ENCODE data around the gene HPDL. TPM values are rescaled to one million over a fixed set of nuclear protein-coding genes. Genes with fewer than 3 reads are reported as not detected.

Gene HPDL
- total RNA-seq, 1 experiment from 2014 or later = 0.18 TPM

DNA sequence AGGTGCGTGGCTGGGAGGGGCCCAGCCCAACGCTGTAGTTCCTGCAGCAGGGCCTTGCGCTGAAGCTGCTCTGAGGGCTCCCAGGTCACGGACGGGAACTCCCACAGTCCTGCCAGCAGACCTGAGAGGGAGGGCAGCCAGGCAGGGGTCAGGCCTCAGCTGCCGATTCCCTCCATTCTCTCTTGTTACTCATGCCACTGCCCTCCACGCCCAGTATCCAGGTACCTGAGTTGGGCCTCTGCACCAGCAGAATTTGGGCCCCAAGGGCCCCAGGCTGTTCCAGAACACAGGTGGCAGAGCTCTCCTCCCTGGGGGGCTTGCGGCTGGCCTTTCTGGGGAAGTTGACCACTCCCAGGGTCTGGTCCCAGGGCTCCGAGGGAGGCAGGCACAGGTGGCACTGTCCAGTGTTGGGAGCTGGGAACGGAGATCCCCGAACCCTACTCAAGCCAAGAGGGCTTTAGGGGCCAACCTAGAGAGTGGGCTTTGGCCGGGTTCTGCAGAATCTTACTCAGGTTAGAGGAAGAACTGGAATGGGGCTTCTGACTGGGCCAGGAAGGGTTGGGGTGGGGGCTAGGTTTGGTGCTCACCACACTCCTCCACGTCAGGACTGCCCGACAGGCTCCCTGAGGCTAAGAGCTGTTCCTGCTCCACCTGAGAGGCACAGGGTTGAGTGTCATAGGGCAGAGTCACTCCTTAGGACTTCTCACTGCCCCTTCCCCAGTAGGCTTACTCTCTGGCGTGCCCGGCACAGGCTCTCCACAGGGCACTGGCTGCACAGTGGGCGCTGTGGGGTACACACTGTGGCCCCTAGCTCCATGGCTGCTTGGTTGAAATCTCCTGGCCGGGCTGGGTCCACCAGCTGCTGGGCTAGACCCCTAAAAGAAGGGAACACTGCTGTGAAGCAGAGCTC, 5.0 kb downstream of the HPDL start:
- Histone ChIP-seq H3K27me3 (replicated peaks) (no peaks in the 10 kb centered on the region), H3K9me3 (replicated peaks) (no peaks in the 10 kb centered on the region), H3K4me3 (no peak overlapping the region), H3K36me3 (peaks cover 37% of the 10 kb centered on the region), H3K27ac (no peak overlapping the region), H3K4me1 (replicated peaks) (peaks cover 6% of the 10 kb centered on the region)
- DNase-seq (ENCODE audit: low read depth in 1 of 2, low spot score in 2 of 2) = no peak

DNA sequence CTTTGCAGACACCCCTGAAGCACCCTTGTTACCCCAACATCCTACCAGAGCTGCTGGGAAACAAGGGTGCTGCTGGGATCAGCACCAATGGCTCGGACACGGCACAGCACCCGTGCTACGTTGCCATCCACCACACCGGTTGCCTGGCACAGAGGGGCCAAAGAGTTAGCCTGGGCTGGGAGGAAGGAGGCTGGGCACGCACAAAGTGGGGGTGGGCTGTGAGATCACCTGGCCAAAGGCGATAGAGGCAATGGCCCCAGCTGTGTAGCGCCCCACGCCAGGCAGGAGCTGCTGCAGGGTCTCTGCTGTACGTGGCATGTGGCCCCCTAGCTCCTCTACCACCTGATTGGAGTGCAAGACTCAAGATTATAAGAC, 5.6 kb downstream of the HPDL start:
- peaks cover 33% of the 10 kb centered on the region for H3K36me3 ChIP-seq
- DNase-seq (ENCODE audit: low read depth in 1 of 2, low spot score in 2 of 2) = no peak

DNA sequence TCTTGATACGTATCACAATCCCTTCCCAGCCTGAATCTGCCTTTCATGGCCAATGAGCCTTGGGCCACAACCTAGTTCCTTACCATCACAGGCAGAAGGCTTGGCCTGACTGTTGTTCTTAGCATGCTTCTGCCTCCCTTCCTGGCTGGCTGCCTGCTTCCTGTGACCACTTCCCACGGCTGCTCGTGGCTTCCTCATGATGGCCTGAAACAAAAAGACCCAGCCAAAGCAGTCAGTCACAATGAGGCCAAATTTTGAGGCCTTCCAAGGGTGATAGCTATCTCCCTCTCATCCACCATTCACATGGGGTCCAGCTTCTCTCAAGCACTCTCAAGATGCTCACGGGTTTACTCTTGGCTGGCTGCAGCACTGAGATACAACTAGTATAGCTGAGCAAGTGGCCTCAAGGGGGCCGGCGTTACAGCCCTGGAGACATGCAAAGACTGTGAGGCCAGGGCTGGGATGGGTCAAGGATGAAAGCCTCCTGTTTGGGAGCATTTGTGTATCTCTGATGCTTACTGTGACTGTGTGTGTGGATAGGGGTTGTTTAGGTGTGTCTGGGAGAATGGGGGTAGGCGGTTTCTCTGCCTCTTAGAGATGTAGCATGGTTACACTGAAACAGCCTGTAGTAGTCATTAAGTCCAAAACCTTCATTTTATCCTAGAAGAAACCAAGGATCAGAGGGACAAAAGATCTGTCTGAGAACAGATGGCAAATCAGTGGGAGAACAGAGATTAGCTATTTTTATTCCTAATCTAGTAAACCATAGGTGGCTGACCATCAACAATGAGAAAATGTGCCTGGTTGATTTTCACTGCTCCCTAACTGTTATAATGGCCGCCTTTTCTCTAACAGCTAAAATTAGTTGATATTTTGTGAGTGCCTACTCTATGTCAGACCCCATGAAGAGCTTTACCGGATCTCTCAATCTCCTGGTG, 7.9 kb downstream of the HPDL start:
- Histone ChIP-seq H3K9me3 (replicated peaks) (no peaks in the 10 kb centered on the region), H3K36me3 (peaks cover 36% of the 10 kb centered on the region), H3K4me3 (no peak overlapping the region), H3K4me1 (replicated peaks) (peaks cover 10% of the 10 kb centered on the region), H3K27me3 (replicated peaks) (no peaks in the 10 kb centered on the region), H3K27ac (no peak overlapping the region)
- no peak for DNase-seq (ENCODE audit: low read depth in 1 of 2, low spot score in 2 of 2)

More for the DNA sequence above, 5.6 kb downstream of the HPDL start:
- H3K27me3 ChIP-seq (replicated peaks) = no peaks in the 10 kb centered on the region
- H3K9me3 ChIP-seq (replicated peaks) = no peaks in the 10 kb centered on the region
- no peak overlapping the region for H3K27ac ChIP-seq
- no peak overlapping the region for H3K4me3 ChIP-seq
- no peaks in the 10 kb centered on the region for H3K4me1 ChIP-seq (replicated peaks)

DNA sequence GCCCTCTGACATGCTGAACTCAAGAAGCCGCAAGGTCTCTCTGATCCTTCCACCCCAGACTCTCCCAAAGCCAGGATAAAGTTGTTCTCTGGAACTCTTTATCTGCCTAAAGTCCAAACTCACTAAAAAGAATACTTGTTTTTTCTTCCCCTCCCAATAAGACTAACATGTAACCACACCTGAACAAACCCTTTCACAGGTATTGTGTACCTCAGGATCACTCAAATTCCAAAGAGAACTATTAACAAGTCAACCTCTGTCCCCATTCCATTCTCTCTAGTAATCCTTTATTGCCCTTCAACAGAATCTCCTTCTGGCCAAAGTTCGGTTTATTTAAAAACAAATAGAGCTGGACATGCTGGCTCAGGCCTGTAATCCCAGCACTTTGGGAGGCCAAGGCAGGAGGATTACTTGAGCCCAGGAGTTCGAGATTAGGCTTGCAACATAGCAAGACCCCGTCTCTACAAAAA, 9.2 kb downstream of the HPDL start:
- H3K27me3 ChIP-seq (replicated peaks) = no peaks in the 10 kb centered on the region
- H3K9me3 ChIP-seq (replicated peaks) = no peaks in the 10 kb centered on the region
- H3K4me1 ChIP-seq (replicated peaks) = peaks cover 12% of the 10 kb centered on the region
- no peak overlapping the region for H3K27ac ChIP-seq
- DNase-seq (ENCODE audit: low read depth in 1 of 2, low spot score in 2 of 2) = no peak
- H3K36me3 ChIP-seq = peaks cover 36% of the 10 kb centered on the region
- no peak overlapping the region for H3K4me3 ChIP-seq

DNA sequence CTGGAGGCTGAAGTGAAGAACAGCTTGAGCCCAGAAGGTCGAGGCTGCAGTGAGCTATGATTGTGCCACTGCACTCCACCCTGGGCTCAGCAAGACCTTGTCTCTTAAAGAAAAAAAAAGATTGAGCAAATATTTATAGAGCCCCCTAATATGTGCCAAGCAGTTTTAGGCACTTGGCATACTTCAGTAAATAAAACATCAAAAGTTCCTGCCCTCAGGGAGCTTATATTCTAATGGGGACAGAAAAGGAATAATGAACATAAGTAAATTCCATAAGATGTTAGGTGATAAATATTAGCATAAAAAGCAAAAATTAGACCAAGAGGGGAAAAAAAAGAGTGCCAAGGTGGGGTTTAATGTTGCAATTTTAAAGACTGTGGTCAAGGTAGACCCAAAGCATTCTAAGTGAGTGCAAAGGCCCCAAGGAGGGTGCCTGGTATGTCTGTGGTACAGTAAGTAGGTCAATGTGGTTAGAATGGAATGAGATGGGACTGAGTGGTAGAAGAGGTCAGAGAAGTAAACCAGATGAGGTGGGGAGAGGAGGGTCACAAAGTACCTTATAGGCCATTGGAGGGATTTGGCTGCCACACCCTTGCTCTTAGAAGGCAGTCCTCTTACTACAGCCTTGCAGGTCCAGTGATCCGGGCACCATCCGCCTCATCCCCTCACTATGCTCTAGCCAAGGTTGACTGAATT, 11.1 kb downstream of the HPDL start:
- Histone ChIP-seq H3K27ac (no peak overlapping the region), H3K4me1 (replicated peaks) (peaks cover 17% of the 10 kb centered on the region), H3K36me3 (peaks cover 40% of the 10 kb centered on the region), H3K9me3 (replicated peaks) (no peaks in the 10 kb centered on the region), H3K27me3 (replicated peaks) (no peaks in the 10 kb centered on the region), H3K4me3 (no peak overlapping the region)
- no peak for DNase-seq (ENCODE audit: low read depth in 1 of 2, low spot score in 2 of 2)

DNA sequence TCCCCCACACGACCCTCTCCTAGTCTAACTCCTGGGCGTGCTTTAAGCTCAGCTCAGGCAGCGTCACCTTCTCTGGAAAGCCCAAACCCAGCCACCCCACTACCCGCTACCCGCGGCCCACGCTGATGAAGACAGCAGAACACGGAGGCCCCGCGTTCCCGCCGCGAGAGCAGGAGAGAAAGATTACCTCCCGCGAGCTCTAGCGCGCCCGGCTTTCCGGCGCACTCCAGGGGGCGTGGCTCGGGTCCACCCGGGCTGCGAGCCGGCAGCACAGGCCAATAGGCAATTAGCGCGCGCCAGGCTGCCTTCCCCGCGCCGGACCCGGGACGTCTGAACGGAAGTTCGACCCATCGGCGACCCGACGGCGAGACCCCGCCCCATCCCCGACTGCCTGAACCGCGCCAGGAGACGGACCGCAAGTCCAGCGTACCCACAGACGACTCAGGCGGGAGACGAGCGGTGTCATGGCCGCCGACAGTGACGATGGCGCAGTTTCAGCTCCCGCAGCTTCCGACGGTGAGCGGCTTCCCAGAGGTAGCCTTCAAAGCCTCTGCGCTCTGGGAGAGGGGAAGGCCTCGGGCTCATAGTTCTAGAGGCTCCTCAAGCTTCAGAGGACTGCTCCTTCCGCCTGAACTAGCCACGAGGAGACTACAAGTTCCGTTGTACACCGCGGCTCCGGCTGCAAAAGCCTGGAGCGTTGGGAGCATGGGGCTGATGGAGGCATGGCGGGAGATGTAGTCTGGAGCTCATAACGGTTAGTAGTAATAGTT, 13.3 kb downstream of the HPDL start, which contains the start of the genes MUTYH and TOE1:
MUTYH (minus strand) TSS at position 652 of the 770 bp plus-strand sequence. CDS start 5,935 bp downstream, outside the sequence.
TOE1 (plus strand) TSS at position 382 of the 770 bp plus-strand sequence; CDS start at position 465, 83 bp downstream.
- peaks cover 49% of the 10 kb centered on the region for H3K36me3 ChIP-seq
- H3K4me1 ChIP-seq (replicated peaks) = peaks cover 17% of the 10 kb centered on the region
- DNase-seq (ENCODE audit: low read depth in 1 of 2, low spot score in 2 of 2) = peak; percentile 95 to 98
- peak within 1 kb of the TSS; percentile 67 for H3K4me3 ChIP-seq
- H3K27ac ChIP-seq = peak within 1 kb of the TSS; percentile 91
- no peaks in the 10 kb centered on the region for H3K27me3 ChIP-seq (replicated peaks)
- H3K9me3 ChIP-seq (replicated peaks) = no peaks in the 10 kb centered on the region

DNA sequence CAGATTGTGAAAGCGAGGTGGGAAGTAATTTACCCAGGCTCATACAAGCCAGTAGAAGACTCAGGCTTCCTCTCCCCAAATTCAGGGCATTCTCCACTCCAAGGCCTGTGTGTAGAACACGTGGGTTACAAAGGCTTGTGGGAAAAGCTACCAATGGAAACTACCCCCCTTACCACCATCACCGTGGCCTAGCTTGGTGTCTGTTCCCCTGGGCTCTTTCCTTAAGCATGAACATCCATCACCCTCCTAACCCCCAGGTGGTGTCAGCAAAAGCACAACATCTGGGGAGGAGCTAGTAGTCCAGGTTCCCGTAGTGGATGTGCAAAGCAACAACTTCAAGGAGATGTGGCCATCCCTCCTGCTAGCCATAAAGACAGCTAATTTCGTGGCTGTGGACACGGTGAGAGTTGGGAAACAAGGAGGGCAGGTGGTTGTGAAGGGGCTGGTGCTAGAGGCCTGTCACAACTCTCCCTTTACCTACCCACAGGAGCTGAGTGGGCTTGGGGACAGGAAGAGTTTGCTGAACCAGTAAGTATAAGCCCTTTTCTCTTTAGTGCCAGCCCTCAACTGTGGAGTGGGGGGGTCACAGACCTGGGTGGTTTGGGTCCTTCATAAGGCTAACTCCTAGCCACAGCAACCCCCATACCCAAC, 14.2 kb downstream of the HPDL start:
- H3K27me3 ChIP-seq (replicated peaks) = no peaks in the 10 kb centered on the region
- H3K27ac ChIP-seq = peak overlapping the region; percentile 91
- no peaks in the 10 kb centered on the region for H3K9me3 ChIP-seq (replicated peaks)
- peak overlapping the region; percentile 67 for H3K4me3 ChIP-seq
- H3K4me1 ChIP-seq (replicated peaks) = peaks cover 17% of the 10 kb centered on the region
- no peak for DNase-seq (ENCODE audit: low read depth in 1 of 2, low spot score in 2 of 2)
- peaks cover 59% of the 10 kb centered on the region for H3K36me3 ChIP-seq

DNA sequence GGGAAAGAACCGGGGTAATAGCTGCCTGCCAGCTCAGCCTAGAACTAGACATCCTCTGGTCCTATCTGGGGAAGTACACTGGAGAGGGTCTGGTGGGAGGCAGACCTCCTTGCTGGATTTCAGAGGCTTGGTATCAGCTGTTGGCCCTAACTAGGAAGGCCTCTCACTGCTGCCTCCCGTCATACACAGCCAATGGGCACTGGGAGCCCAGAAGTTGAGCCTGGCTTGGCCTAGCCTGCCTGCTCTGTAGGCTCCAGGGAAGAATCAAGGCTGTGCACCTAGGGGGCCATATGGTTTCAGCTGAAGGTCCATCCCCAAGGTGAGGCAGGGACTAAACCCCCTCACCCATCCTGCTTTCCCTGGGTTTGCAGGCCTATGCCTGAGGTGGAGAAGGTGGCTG, 17.8 kb downstream of the HPDL start:
- Histone ChIP-seq H3K36me3 (peaks cover 64% of the 10 kb centered on the region), H3K4me1 (replicated peaks) (peaks cover 31% of the 10 kb centered on the region), H3K27me3 (replicated peaks) (no peaks in the 10 kb centered on the region), H3K9me3 (replicated peaks) (no peaks in the 10 kb centered on the region), H3K27ac (no peak overlapping the region), H3K4me3 (no peak overlapping the region)
- no peak for DNase-seq (ENCODE audit: low read depth in 1 of 2, low spot score in 2 of 2)

DNA sequence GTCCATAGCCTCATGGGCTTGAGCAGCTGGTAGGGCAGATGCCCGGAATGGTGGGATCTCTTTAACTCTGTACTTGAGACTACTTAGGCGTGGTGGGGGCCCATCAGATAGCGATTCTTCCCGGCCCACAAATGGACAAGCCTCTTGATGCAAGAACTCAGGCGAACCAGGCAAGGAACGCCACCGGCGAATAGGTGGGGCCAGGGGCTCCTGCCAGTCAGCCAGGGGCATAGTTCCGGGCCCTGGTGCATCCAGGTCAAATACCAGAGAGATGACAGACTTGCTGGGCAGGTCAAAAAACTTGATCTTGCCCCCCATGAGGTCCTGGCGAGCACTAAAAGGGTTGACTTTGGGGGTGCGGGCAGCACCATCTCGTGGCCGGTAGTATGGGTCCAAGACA, 18.3 kb downstream of the HPDL start:
- Histone ChIP-seq H3K9me3 (replicated peaks) (no peaks in the 10 kb centered on the region), H3K36me3 (peaks cover 64% of the 10 kb centered on the region), H3K4me1 (replicated peaks) (peaks cover 32% of the 10 kb centered on the region), H3K27me3 (replicated peaks) (no peaks in the 10 kb centered on the region), H3K27ac (no peak overlapping the region), H3K4me3 (no peak overlapping the region)
- no peak for DNase-seq (ENCODE audit: low read depth in 1 of 2, low spot score in 2 of 2)

DNA sequence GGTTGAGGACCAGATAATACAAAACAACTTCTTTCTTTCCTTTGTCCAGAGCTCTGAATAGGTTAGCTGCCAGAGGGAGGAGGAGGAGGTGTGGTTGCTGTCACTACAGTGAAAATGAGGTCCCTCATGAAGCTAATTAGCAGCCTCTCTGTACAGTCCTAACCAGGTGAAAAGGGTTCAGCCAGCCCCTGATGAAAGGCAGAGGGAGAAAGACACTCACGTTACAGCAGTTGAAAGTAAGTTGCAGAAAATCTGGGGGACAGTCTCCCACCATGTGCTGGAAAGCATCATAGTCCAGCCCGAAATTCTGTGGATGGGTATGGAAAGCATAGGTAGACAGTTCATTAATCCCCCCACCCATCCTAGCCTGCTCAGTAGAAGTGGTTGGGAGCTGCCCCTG, 19.8 kb downstream of the HPDL start:
- Histone ChIP-seq H3K4me3 (no peak overlapping the region), H3K27me3 (replicated peaks) (no peaks in the 10 kb centered on the region), H3K4me1 (replicated peaks) (peaks cover 24% of the 10 kb centered on the region), H3K36me3 (peaks cover 55% of the 10 kb centered on the region), H3K27ac (no peak overlapping the region), H3K9me3 (replicated peaks) (no peaks in the 10 kb centered on the region)
- DNase-seq (ENCODE audit: low read depth in 1 of 2, low spot score in 2 of 2) = no peak

DNA sequence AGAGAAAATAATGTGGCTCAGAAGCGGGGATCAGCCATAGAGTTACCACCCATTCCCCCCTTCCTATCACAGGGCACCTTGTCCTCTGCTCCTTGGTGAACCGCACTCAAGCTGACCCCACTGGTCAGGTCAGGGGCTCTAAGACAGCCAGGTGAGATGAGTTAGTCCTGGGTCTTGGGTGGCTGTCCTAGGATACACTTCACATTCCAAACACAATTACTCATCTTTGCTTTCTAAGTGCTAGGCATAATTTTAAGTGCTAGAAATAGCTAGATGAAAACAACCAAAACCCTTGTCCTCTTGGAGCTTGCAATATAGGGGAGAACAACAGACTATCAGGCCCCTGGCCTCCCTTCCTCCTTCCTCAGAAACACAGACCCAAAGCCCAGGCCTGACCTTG, 21.3 kb downstream of the HPDL start:
- Histone ChIP-seq H3K27ac (peak overlapping the region; percentile 49), H3K27me3 (replicated peaks) (no peaks in the 10 kb centered on the region), H3K9me3 (replicated peaks) (no peaks in the 10 kb centered on the region), H3K36me3 (peaks cover 40% of the 10 kb centered on the region), H3K4me1 (replicated peaks) (peaks cover 24% of the 10 kb centered on the region), H3K4me3 (no peak overlapping the region)
- peak in 1 of 2 experiments; percentile 50 for DNase-seq (ENCODE audit: low read depth in 1 of 2, low spot score in 2 of 2)

DNA sequence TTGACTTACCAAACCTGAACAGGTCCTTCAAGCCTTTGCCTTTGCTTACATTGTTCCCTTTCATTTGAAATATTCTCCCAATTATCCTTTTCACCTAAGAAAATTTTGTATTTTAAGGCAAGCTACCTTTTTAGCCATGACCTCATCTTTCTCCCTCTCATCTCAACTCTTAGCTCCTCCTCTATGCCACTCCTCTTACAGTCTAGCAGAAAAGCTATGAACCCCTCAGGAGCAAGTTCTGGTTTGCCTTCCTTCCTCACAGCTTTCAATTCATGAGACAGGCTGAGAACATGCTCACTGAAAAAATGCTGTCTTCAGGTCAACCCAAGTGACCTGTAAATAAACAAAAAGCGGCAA, 21.9 kb downstream of the HPDL start:
- Histone ChIP-seq H3K27ac (peak overlapping the region; percentile 49), H3K9me3 (replicated peaks) (no peaks in the 10 kb centered on the region), H3K36me3 (peaks cover 34% of the 10 kb centered on the region), H3K4me1 (replicated peaks) (peaks cover 24% of the 10 kb centered on the region), H3K4me3 (no peak overlapping the region), H3K27me3 (replicated peaks) (no peaks in the 10 kb centered on the region)
- peak in 1 of 2 experiments; percentile 16 for DNase-seq (ENCODE audit: low read depth in 1 of 2, low spot score in 2 of 2)
